Ovary (tissue), 1 donor: ENCODE measurements around the gene CABLES1.

ENCODE experiments used
- EP300 ChIP-seq: sonication (generic); formaldehyde crosslinking; IDR thresholded peaks from one replicate; pipeline ENCODE4 v1.6.1; 2017; ENCODE audit warnings: antibody characterized with exemption
- POLR2A ChIP-seq: fragments of 450-650 bp; IDR thresholded peaks from one replicate; pipeline ENCODE4 v1.6.1; 2017; ENCODE audit warnings: antibody characterized with exemption, mild to moderate bottlenecking, moderate library complexity

DNA sequence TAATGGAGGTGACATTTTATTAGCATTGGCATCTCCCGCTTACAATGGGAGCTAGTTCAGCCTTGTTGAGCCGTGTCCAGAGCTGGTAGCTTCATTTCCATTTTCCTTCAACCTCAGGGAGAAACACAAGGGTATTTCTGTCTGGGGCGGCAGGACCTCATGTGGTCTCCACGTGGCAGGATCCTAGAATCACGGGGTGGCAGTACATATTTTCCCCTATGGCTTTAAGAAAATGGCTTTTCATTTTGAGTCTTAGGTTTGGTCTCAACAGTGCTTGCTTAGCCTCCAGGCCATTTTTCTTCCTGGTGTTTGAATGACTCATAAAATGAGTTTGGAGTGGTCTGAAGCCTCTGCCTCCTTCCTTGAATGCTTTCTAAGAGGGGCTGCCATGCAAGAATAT is 20.3 kb downstream of the CABLES1 start:
- TF ChIP-seq EP300, result no peak
- no peak for TF ChIP-seq POLR2A
